Neuronal stem cell (in vitro differentiated cells): ENCODE results near the gene EHMT2. TPM values are rescaled to one million over a fixed set of nuclear protein-coding genes. Genes with fewer than 3 reads are reported as not detected.

Source experiments
- small RNA-seq: library from polyadenylated mRNA; stranded (forward); fragments of <200 nt; extraction: miRNeasy Mini kit (QIAGEN cat#:217004); gene quantifications from one replicate; pipeline ENCODE3, GENCODE V24; 2013; ENCODE audit not compliant: insufficient read depth

Gene EHMT2

Small RNAs within 50 kb of the gene (small RNA-seq; reads per million reads assigned to genes)
- not detected for gene AL645922.1
- 7,414 reads per million, percentile 100 among the genes with 10 or more reads in this experiment for gene SNORD48
- gene SNORD52 = not detected
